ENCODE data around the gene REM2.

DNA sequence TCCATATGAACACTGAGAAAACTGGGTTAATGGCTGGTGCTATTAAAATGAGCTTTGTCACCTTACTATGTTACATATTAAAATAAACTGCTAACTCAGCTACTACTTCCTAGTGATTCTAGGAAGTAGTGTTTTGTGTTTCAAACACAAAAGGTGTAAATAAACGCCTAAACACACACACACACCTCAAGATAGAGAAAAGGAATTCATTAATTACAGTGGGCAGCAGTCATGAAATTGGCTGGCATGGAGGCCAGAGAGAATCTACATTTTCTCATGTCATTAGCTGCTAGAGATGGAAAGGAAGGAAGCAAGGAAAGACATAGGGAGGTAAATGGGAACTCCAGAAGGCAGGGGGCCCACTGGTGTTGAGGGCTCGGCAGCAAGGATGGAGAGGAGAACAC lies 46.9 kb downstream of the REM2 start:
- TF ChIP-seq, protein P1, sequence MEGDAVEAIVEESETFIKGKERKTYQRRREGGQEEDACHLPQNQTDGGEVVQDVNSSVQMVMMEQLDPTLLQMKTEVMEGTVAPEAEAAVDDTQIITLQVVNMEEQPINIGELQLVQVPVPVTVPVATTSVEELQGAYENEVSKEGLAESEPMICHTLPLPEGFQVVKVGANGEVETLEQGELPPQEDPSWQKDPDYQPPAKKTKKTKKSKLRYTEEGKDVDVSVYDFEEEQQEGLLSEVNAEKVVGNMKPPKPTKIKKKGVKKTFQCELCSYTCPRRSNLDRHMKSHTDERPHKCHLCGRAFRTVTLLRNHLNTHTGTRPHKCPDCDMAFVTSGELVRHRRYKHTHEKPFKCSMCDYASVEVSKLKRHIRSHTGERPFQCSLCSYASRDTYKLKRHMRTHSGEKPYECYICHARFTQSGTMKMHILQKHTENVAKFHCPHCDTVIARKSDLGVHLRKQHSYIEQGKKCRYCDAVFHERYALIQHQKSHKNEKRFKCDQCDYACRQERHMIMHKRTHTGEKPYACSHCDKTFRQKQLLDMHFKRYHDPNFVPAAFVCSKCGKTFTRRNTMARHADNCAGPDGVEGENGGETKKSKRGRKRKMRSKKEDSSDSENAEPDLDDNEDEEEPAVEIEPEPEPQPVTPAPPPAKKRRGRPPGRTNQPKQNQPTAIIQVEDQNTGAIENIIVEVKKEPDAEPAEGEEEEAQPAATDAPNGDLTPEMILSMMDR (IDR thresholded peaks at IDR 0.05): no peak
- TF ChIP-seq POLR2A (IDR thresholded peaks at IDR 0.05): no peak

Measured in esophagus squamous epithelium (tissue), 4 donors.